AG08395 (cell line): ENCODE data around the gene CEACAM5.
"Not testable (repeated sequence)": the region's sequence is repeated elsewhere in the genome, so short reads cannot be mapped to it uniquely, and the experiment has no call there.

Experiments
- DNase-seq: peaks from one replicate; pipeline ENCODE4 v3.0.0; 2012; ENCODE audit warnings: mixed read lengths, low spot score

CEACAM5 gene

GRCh38 chr19:41700381-41701195 is 7.8 kb upstream of the CEACAM5 start:
- DNase-seq, result no peak

GRCh38 chr19:41701401-41702075 is 6.9 kb upstream of the CEACAM5 start:
- no peak for DNase-seq

- DNase-seq, result no peak
Measured at GRCh38 chr19:41702171-41702651, 6.2 kb upstream of the CEACAM5 start.

- no peak for DNase-seq
Measured at GRCh38 chr19:41703602-41704293, 4.7 kb upstream of the CEACAM5 start.

GRCh38 chr19:41705393-41706174 is 2.8 kb upstream of the CEACAM5 start:
- no peak for DNase-seq

GRCh38 chr19:41706741-41707501 is 1.5 kb upstream of the CEACAM5 start:
- DNase-seq, result peak; percentile 37

- no peak for DNase-seq
Measured at GRCh38 chr19:41707502-41707812, 969 bp upstream of the CEACAM5 start.

- DNase-seq, result no peak
Measured at GRCh38 chr19:41707871-41708371, 505 bp upstream of the CEACAM5 start.

GRCh38 chr19:41709516-41709915 is 1.1 kb downstream of the CEACAM5 start:
- not testable (repeated sequence) for DNase-seq

- DNase-seq, result no peak
Measured at GRCh38 chr19:41709951-41710645, 1.7 kb downstream of the CEACAM5 start.

- no peak for DNase-seq
Measured at GRCh38 chr19:41711376-41712261, 3.2 kb downstream of the CEACAM5 start.

GRCh38 chr19:41714598-41714997 is 6.2 kb downstream of the CEACAM5 start:
- no peak for DNase-seq

- no peak for DNase-seq
Measured at GRCh38 chr19:41718761-41719160, 10.3 kb downstream of the CEACAM5 start.

GRCh38 chr19:41720103-41720502 is 11.7 kb downstream of the CEACAM5 start:
- no peak for DNase-seq

GRCh38 chr19:41726493-41726892 is 18.1 kb downstream of the CEACAM5 start:
- DNase-seq, result no peak

- no peak for DNase-seq
Measured at GRCh38 chr19:41734156-41734555, 25.7 kb downstream of the CEACAM5 start.

- DNase-seq, result no peak
Measured at GRCh38 chr19:41734585-41734984, 26.2 kb downstream of the CEACAM5 start.

- no peak for DNase-seq
Measured at GRCh38 chr19:41735071-41735600, 26.7 kb downstream of the CEACAM5 start.

- no peak for DNase-seq
Measured at GRCh38 chr19:41739361-41739760, 30.9 kb downstream of the CEACAM5 start.
